Left ventricle myocardium inferior (tissue), 1 donor: Measurements from ENCODE around the gene LMF2. TPM values are rescaled to one million over a fixed set of nuclear protein-coding genes. Genes with fewer than 3 reads are reported as not detected.
"Not testable (repeated sequence)": the region's sequence is repeated elsewhere in the genome, so short reads cannot be mapped to it uniquely, and the experiment has no call there.

Experiments used
- DNase-seq: peaks from one replicate; pipeline ENCODE4 v3.0.0-alpha.2; 2020
- H3K27ac ChIP-seq: fragments of 200-600 bp; replicated peaks from 2 replicates; pipeline ENCODE4 v1.8.0; 2021
- H3K27me3 ChIP-seq: fragments of 200-600 bp; 2 replicates; pipeline ENCODE4 v1.8.0; 2021; ENCODE audit warnings: low read depth
- H3K36me3 ChIP-seq: fragments of 200-600 bp; 2 replicates; pipeline ENCODE4 v1.8.0; 2021
- H3K4me1 ChIP-seq: fragments of 200-600 bp; 2 replicates; pipeline ENCODE4 v1.8.0; 2021
- H3K4me3 ChIP-seq: fragments of 200-600 bp; 2 replicates; pipeline ENCODE4 v1.8.0; 2021; ENCODE audit warnings: mild to moderate bottlenecking, moderate library complexity
- H3K9me3 ChIP-seq: fragments of 200-600 bp; replicated peaks from 2 replicates; pipeline ENCODE4 v1.8.0; 2021
- intact Hi-C: fragments of 100-400 bp; cut with micrococcal nuclease; formaldehyde crosslinking; loops from one replicate; pipeline ENCODE4 v1.11.0; 2022
- total RNA-seq: library from RNA; stranded (reverse); fragmentation: NEBNext Ultra II Directional; extraction: Animal tissue kit (Norgen Biotek cat#: 25700); gene quantifications from one replicate; pipeline ENCODE4 v1.2.1, GENCODE V29; 2021
- TF ChIP-seq, protein P1 (sequence below): fragments of 200-600 bp; IDR thresholded peaks from 2 replicates; pipeline ENCODE4 v1.8.0; 2021; ENCODE audit warnings: antibody characterized with exemption, mild to moderate bottlenecking, borderline replicate concordance
- donor health status: DM: no; HTN: yes; CAD: no; lungs with severe emphysema.

The LMF2 gene
- total RNA-seq, 1 donor from 2014 or later: 23.4 TPM

GRCh38 chr22:50520826-50521453 lies 13.4 kb upstream of the LMF2 start:
- no peaks in the 10 kb centered on the region for H3K27me3 ChIP-seq
- TF ChIP-seq, protein P1, sequence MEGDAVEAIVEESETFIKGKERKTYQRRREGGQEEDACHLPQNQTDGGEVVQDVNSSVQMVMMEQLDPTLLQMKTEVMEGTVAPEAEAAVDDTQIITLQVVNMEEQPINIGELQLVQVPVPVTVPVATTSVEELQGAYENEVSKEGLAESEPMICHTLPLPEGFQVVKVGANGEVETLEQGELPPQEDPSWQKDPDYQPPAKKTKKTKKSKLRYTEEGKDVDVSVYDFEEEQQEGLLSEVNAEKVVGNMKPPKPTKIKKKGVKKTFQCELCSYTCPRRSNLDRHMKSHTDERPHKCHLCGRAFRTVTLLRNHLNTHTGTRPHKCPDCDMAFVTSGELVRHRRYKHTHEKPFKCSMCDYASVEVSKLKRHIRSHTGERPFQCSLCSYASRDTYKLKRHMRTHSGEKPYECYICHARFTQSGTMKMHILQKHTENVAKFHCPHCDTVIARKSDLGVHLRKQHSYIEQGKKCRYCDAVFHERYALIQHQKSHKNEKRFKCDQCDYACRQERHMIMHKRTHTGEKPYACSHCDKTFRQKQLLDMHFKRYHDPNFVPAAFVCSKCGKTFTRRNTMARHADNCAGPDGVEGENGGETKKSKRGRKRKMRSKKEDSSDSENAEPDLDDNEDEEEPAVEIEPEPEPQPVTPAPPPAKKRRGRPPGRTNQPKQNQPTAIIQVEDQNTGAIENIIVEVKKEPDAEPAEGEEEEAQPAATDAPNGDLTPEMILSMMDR: no peak
- no peak for DNase-seq
- H3K4me1 ChIP-seq: peaks cover 24% of the 10 kb centered on the region
- intact Hi-C loops: no loop called here
- H3K9me3 ChIP-seq: no peaks in the 10 kb centered on the region
- no peak overlapping the region for H3K4me3 ChIP-seq
- H3K27ac ChIP-seq: no peak overlapping the region
- H3K36me3 ChIP-seq: peaks cover 77% of the 10 kb centered on the region

- H3K27ac ChIP-seq, H3K4me3 ChIP-seq, H3K27me3 ChIP-seq, DNase-seq, intact Hi-C loops, H3K9me3 ChIP-seq: not testable (repeated sequence)
- Histone ChIP-seq H3K36me3 (peaks cover 77% of the 10 kb centered on the region), H3K4me1 (peaks cover 19% of the 10 kb centered on the region)
These were observed 12.7 kb upstream of the LMF2 start for GRCh38 chr22:50520184-50520583.

DNA sequence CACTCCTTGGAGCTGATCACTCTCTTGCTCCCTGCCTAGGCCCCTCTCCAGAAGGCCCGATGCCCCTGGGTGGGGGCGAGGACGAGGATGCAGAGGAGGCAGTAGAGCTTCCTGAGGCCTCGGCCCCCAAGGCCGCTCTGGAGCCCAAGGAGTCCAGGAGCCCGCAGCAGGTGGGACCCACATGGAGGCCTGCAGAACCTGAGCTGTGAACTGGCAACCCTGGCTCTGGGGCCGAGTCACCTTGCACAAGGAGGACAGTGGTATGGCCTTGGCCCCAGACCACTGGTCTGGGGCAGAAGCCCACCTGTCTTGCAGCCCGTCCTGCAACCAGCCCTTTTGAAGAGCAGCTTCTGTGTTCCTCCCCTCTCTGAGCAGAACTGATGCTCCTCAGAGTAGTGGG lies 11.6 kb upstream of the LMF2 start:
- Histone ChIP-seq H3K27ac (no peak overlapping the region), H3K4me3 (no peak overlapping the region), H3K27me3 (no peaks in the 10 kb centered on the region), H3K36me3 (peaks cover 77% of the 10 kb centered on the region), H3K4me1 (peaks cover 9% of the 10 kb centered on the region), H3K9me3 (no peaks in the 10 kb centered on the region)
- TF ChIP-seq, protein P1: no peak
- intact Hi-C loops: no loop called here
- no peak for DNase-seq

- H3K4me3 ChIP-seq: no peak overlapping the region
- intact Hi-C loops: no loop called here
- no peak overlapping the region for H3K27ac ChIP-seq
- no peaks in the 10 kb centered on the region for H3K9me3 ChIP-seq
- H3K27me3 ChIP-seq: no peaks in the 10 kb centered on the region
- TF ChIP-seq, protein P1: no peak
- no peak for DNase-seq
- H3K4me1 ChIP-seq: peaks cover 3% of the 10 kb centered on the region
- peaks cover 72% of the 10 kb centered on the region for H3K36me3 ChIP-seq
These were observed 11.1 kb upstream of the LMF2 start for GRCh38 chr22:50518606-50519005.

DNA sequence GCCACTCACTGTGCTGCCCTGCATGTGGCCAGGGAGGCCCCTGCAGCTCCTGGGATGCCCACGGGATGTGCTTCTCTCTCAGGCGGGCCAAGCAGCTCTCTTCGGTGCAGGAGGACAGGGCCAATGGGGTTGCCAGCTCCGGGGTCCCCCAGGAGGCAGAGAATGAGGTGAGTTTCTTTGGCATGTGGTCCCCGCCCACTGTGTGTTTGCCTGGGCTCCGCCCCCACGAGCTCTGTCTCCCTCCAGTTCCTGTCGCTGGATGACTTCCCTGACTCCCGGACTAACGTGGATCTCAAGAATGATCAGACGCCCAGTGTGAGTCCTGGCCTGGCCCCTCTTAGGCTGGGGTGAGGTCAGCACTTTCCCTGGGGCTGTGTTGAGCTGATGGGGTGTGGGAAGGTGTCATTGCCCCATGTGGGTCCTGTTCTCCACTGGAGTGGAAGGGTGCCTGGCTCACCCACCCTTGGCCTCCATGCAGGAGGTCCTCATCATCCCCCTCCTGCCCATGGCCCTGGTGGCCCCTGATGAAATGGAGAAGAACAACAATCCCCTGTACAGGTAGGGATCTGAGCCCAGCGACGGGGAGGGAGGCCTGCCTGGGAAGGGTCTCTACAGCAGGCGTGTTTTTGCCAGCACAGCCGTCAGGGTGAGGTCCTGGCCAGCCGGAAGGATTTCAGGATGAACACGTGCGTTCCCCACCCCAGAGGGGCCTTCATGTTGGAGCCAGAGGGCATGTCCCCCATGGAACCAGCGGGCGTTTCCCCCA lies 10.2 kb upstream of the LMF2 start:
- intact Hi-C loops: no loop called here
- DNase-seq: no peak
- no peaks in the 10 kb centered on the region for H3K9me3 ChIP-seq
- H3K27ac ChIP-seq: no peak overlapping the region
- no peaks in the 10 kb centered on the region for H3K4me1 ChIP-seq
- no peaks in the 10 kb centered on the region for H3K27me3 ChIP-seq
- no peak overlapping the region for H3K4me3 ChIP-seq
- TF ChIP-seq, protein P1: no peak
- peaks cover 63% of the 10 kb centered on the region for H3K36me3 ChIP-seq

- H3K27ac ChIP-seq: no peak overlapping the region
- H3K27me3 ChIP-seq: no peaks in the 10 kb centered on the region
- no peak for DNase-seq
- TF ChIP-seq, protein P1: no peak
- H3K9me3 ChIP-seq: no peaks in the 10 kb centered on the region
- peaks cover 55% of the 10 kb centered on the region for H3K36me3 ChIP-seq
- H3K4me1 ChIP-seq: no peaks in the 10 kb centered on the region
- intact Hi-C loops: no loop called here
- H3K4me3 ChIP-seq: no peak overlapping the region
These were observed 9.4 kb upstream of the LMF2 start for GRCh38 chr22:50516891-50517290.
